Measurements from ENCODE around the gene DMD. TPM values are rescaled to one million over a fixed set of nuclear protein-coding genes. Genes with fewer than 3 reads are reported as not detected.

Gene DMD
- total and polyA plus RNA-seq, 2 of the 8 experiments (the other 6 are each of a cell fraction or from before 2014, with no cell fraction given) = 4.8 to 7.4 TPM

DNA sequence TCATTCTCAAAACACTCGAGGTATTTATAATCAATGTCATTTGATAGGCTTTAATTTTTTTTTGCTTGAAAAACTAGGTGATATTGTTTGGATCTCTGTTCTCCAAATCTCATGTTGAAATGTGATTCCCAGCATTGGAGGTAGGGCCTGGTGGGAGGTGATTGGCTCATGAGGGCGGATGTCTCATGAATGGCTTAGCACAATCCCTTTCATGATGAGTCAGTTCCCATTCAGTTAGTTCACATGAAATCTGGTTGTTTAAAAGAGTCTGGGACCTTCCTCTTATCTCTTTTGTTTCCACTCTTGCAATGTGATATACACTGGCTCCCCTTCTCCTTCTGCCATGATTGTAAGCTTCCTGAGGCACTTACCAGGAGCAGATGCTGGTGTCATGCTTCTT is 638.7 kb downstream of the DMD start:
- Histone ChIP-seq H2BK12ac (ENCODE audit: low read depth, low read length) (no peak overlapping the region), H3K27me3 (replicated peaks in 1 of 4; ENCODE audit: control insufficient read depth in 3 of 4, extremely low read depth in 1 of 4, insufficient read depth in 3 of 4, low read length in 3 of 4) (no peaks in the 10 kb centered on the region), H3K4me2 (ENCODE audit: insufficient read depth in 1 of 2, low read depth in 2 of 2, low read length in 2 of 2) (no peak overlapping the region), H4K20me1 (replicated peaks in 1 of 2; ENCODE audit: control insufficient read depth in 1 of 2, insufficient read depth in 2 of 2, low read length in 2 of 2) (no peaks in the 10 kb centered on the region), H2BK120ac (replicated peaks; ENCODE audit: low read depth, low read length) (no peak overlapping the region), H2BK15ac (ENCODE audit: low read length) (no peak overlapping the region), H4K8ac (ENCODE audit: extremely low read depth, insufficient read depth, low read length) (no peak overlapping the region), H3K14ac (ENCODE audit: insufficient read length) (no peak overlapping the region), H4K5ac (ENCODE audit: insufficient read length, low read depth, low read length) (no peak overlapping the region), H4K91ac (replicated peaks; ENCODE audit: insufficient read length, low read length) (no peak overlapping the region), H3K9ac (replicated peaks in 1 of 4; ENCODE audit: extremely low read depth in 1 of 4, low read depth in 3 of 4, low read length in 3 of 4) (no peak overlapping the region), H2BK20ac (ENCODE audit: low read length) (no peak overlapping the region), H3K23me2 (ENCODE audit: low read depth, low read length) (no peaks in the 10 kb centered on the region), H2AFZ (ENCODE audit: low read length) (no peak overlapping the region), H3K4me3 (ENCODE audit: extremely low read depth in 1 of 4, insufficient read depth in 2 of 4, low read depth in 3 of 4, low read length in 4 of 4) (no peak overlapping the region), H3K79me1 (ENCODE audit: low read depth, low read length) (no peaks in the 10 kb centered on the region), H2BK5ac (ENCODE audit: low read depth, low read length) (no peak overlapping the region), H3K4ac (replicated peaks; ENCODE audit: insufficient read length, low read depth, low read length) (no peak overlapping the region), H3K23ac (ENCODE audit: insufficient read length) (no peak overlapping the region), H3K27ac (ENCODE audit: low read depth, low read length) (no peak overlapping the region), H3K18ac (ENCODE audit: extremely low read depth, low read length) (no peak overlapping the region), H3K79me2 (ENCODE audit: control insufficient read depth in 1 of 2, insufficient read depth in 2 of 2, low read length in 2 of 2) (no peaks in the 10 kb centered on the region), H3K9me3 (ENCODE audit: insufficient read depth in 2 of 2, low read depth in 1 of 2, low read length in 1 of 2) (no peaks in the 10 kb centered on the region), H2AK5ac (ENCODE audit: low read depth, low read length) (no peak overlapping the region), H3K56ac (replicated peaks; ENCODE audit: insufficient read length, low read depth, low read length) (no peak overlapping the region), H3K4me1 (replicated peaks in 1 of 4; ENCODE audit: control insufficient read depth in 3 of 4, insufficient read depth in 4 of 4, low read length in 3 of 4) (no peaks in the 10 kb centered on the region; a peak in 1 of 7 replicates), H3K36me3 (ENCODE audit: control insufficient read depth in 2 of 4, insufficient read depth in 4 of 4, low read length in 3 of 4) (no peaks in the 10 kb centered on the region)
- FAIRE-seq (no peak), DNase-seq (ENCODE audit: low read depth in 1 of 2, low spot score in 2 of 2) (no peak)
- CTCF ChIA-PET (ENCODE audit: partially characterized antibody) = no interaction called here
- POLR2A ChIA-PET (ENCODE audit: partially characterized antibody) = no interaction called here
- 100% methylated on average over 1 of the region's 2 CpGs; no CpG with 5 or more reads in 1 of the 2 experiments for WGBS, 2 experiments (ENCODE audit: extremely low coverage in 1 of 2, insufficient coverage in 1 of 2, insufficient read length in 1 of 2, insufficient replicate concordance in 2 of 2, low coverage in 1 of 2, low lambda C conversion rate in 2 of 2, missing lambda C conversion rate in 1 of 2)
- TF ChIP-seq CBX5 (IDR thresholded peaks at IDR 0.05; ENCODE audit: low read depth, low read length) = no peak
- no peak for TF ChIP-seq NANOG (IDR thresholded peaks at IDR 0.05; ENCODE audit: insufficient read depth, low read depth, low read length, poor library complexity, severe bottlenecking)
- no peak for TF ChIP-seq RAD21 (IDR thresholded peaks at IDR 0.05 in 1 of 2, conservative IDR thresholded peaks at IDR 0.05 in 1 of 2; ENCODE audit: low read depth in 2 of 2, low read length in 2 of 2)
- no peak for TF ChIP-seq CREB1 (IDR thresholded peaks at IDR 0.05)
- TF ChIP-seq TAF7 (optimal IDR thresholded peaks at IDR 0.05; ENCODE audit: borderline replicate concordance, low read depth, low read length) = no peak
- no peak for TF ChIP-seq RBBP5 (IDR thresholded peaks at IDR 0.05; ENCODE audit: borderline replicate concordance, low read depth, low read length)
- TF ChIP-seq KDM5A (IDR thresholded peaks at IDR 0.05; ENCODE audit: low read length) = no peak
- TF ChIP-seq, protein P1, sequence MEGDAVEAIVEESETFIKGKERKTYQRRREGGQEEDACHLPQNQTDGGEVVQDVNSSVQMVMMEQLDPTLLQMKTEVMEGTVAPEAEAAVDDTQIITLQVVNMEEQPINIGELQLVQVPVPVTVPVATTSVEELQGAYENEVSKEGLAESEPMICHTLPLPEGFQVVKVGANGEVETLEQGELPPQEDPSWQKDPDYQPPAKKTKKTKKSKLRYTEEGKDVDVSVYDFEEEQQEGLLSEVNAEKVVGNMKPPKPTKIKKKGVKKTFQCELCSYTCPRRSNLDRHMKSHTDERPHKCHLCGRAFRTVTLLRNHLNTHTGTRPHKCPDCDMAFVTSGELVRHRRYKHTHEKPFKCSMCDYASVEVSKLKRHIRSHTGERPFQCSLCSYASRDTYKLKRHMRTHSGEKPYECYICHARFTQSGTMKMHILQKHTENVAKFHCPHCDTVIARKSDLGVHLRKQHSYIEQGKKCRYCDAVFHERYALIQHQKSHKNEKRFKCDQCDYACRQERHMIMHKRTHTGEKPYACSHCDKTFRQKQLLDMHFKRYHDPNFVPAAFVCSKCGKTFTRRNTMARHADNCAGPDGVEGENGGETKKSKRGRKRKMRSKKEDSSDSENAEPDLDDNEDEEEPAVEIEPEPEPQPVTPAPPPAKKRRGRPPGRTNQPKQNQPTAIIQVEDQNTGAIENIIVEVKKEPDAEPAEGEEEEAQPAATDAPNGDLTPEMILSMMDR (IDR thresholded peaks at IDR 0.05; ENCODE audit: control extremely low read depth in 1 of 3, insufficient read depth in 1 of 3, low read depth in 1 of 3, low read length in 3 of 3) = no peak
- TF ChIP-seq, protein P2, sequence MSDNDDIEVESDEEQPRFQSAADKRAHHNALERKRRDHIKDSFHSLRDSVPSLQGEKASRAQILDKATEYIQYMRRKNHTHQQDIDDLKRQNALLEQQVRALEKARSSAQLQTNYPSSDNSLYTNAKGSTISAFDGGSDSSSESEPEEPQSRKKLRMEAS (IDR thresholded peaks at IDR 0.05) = no peak

Measured in H1 (cell line).